ENCODE measurements around the gene SDCCAG8. TPM values are rescaled to one million over a fixed set of nuclear protein-coding genes. Genes with fewer than 3 reads are reported as not detected.

The SDCCAG8 gene
- total and polyA plus RNA-seq, 2 of the 8 experiments (the other 6 are each of a cell fraction or from before 2014, with no cell fraction given): 15.6 to 21.0 TPM

GRCh38 chr1:243281672-243282071 is 25.8 kb downstream of the SDCCAG8 start (continued):
- no peak for TF ChIP-seq E2F6 (IDR thresholded peaks at IDR 0.05)
- TF ChIP-seq, protein P1, sequence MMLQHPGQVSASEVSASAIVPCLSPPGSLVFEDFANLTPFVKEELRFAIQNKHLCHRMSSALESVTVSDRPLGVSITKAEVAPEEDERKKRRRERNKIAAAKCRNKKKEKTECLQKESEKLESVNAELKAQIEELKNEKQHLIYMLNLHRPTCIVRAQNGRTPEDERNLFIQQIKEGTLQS (IDR thresholded peaks at IDR 0.05; ENCODE audit: insufficient read depth, low read depth, low read length): no peak
- TF ChIP-seq TEAD4 (IDR thresholded peaks at IDR 0.05; ENCODE audit: low read depth, low read length): no peak

Measured in H1 (cell line).